Measurements from ENCODE around the gene CNTFR.

CNTFR gene

GRCh38 chr9:34503406-34503805, 86.1 kb downstream of the CNTFR start:
- Histone ChIP-seq H4K20me1 (ENCODE audit: control insufficient read depth, insufficient read depth, low read depth, low read length) (no peaks in the 10 kb centered on the region), H3K9me3 (ENCODE audit: control insufficient read depth, insufficient read depth, low read length) (no peaks in the 10 kb centered on the region), H3K27ac (ENCODE audit: low read depth, low read length) (no peak overlapping the region), H3K27me3 (ENCODE audit: control insufficient read depth, low read length) (peaks cover 2% of the 10 kb centered on the region; the same call in 1 of the 2 replicates), H3F3A (ENCODE audit: control insufficient read depth, insufficient read depth) (no peaks in the 10 kb centered on the region), H3K9me2 (replicated peaks; ENCODE audit: control insufficient read depth, low read length) (no peaks in the 10 kb centered on the region), H3K4me1 (ENCODE audit: control insufficient read depth, low read length) (no peaks in the 10 kb centered on the region), H3K79me2 (ENCODE audit: control insufficient read depth, low read length) (no peaks in the 10 kb centered on the region), H3K36me3 (ENCODE audit: control insufficient read depth, low read length) (no peaks in the 10 kb centered on the region), H3K4me2 (ENCODE audit: low read length) (no peak overlapping the region), H3K4me3 (ENCODE audit: low read length) (no peak overlapping the region)
- TF ChIP-seq EZH2phosphoT487 (IDR thresholded peaks at IDR 0.05; ENCODE audit: borderline replicate concordance, low read length) (no peak), CTCF (IDR thresholded peaks at IDR 0.05; ENCODE audit: low read depth, low read length, poor library complexity, severe bottlenecking) (no peak)

GRCh38 chr9:34502891-34503290, 86.6 kb downstream of the CNTFR start:
- Histone ChIP-seq H3K79me2 (ENCODE audit: control insufficient read depth, low read length) (no peaks in the 10 kb centered on the region), H3K36me3 (ENCODE audit: control insufficient read depth, low read length) (no peaks in the 10 kb centered on the region), H3F3A (ENCODE audit: control insufficient read depth, insufficient read depth) (no peaks in the 10 kb centered on the region), H3K27ac (ENCODE audit: low read depth, low read length) (no peak overlapping the region), H4K20me1 (ENCODE audit: control insufficient read depth, insufficient read depth, low read depth, low read length) (no peaks in the 10 kb centered on the region), H3K9me3 (ENCODE audit: control insufficient read depth, insufficient read depth, low read length) (no peaks in the 10 kb centered on the region), H3K9me2 (replicated peaks; ENCODE audit: control insufficient read depth, low read length) (no peaks in the 10 kb centered on the region), H3K27me3 (ENCODE audit: control insufficient read depth, low read length) (peaks cover 2% of the 10 kb centered on the region; the same call in 1 of the 2 replicates), H3K4me1 (ENCODE audit: control insufficient read depth, low read length) (no peaks in the 10 kb centered on the region), H3K4me3 (ENCODE audit: low read length) (no peak overlapping the region), H3K4me2 (ENCODE audit: low read length) (no peak overlapping the region)
- TF ChIP-seq CTCF (IDR thresholded peaks at IDR 0.05; ENCODE audit: low read depth, low read length, poor library complexity, severe bottlenecking) (no peak), EZH2phosphoT487 (IDR thresholded peaks at IDR 0.05; ENCODE audit: borderline replicate concordance, low read length) (no peak)

GRCh38 chr9:34502471-34502870, 87.1 kb downstream of the CNTFR start:
- no peak for TF ChIP-seq CTCF (IDR thresholded peaks at IDR 0.05; ENCODE audit: low read depth, low read length, poor library complexity, severe bottlenecking)
- TF ChIP-seq EZH2phosphoT487 (IDR thresholded peaks at IDR 0.05; ENCODE audit: borderline replicate concordance, low read length): no peak
- no peaks in the 10 kb centered on the region for H4K20me1 ChIP-seq (ENCODE audit: control insufficient read depth, insufficient read depth, low read depth, low read length)
- H3K36me3 ChIP-seq (ENCODE audit: control insufficient read depth, low read length): no peaks in the 10 kb centered on the region
- H3K9me3 ChIP-seq (ENCODE audit: control insufficient read depth, insufficient read depth, low read length): no peaks in the 10 kb centered on the region
- H3K27ac ChIP-seq (ENCODE audit: low read depth, low read length): no peak overlapping the region
- no peaks in the 10 kb centered on the region for H3K4me1 ChIP-seq (ENCODE audit: control insufficient read depth, low read length)
- no peaks in the 10 kb centered on the region for H3K9me2 ChIP-seq (replicated peaks; ENCODE audit: control insufficient read depth, low read length)
- no peaks in the 10 kb centered on the region for H3F3A ChIP-seq (ENCODE audit: control insufficient read depth, insufficient read depth)
- peaks cover 2% of the 10 kb centered on the region; the same call in 1 of the 2 replicates for H3K27me3 ChIP-seq (ENCODE audit: control insufficient read depth, low read length)
- H3K79me2 ChIP-seq (ENCODE audit: control insufficient read depth, low read length): no peaks in the 10 kb centered on the region
- H3K4me3 ChIP-seq (ENCODE audit: low read length): no peak overlapping the region
- H3K4me2 ChIP-seq (ENCODE audit: low read length): no peak overlapping the region
